AML-193 (cell line): Measurements from ENCODE around the gene PGAP1.
"Not testable (repeated sequence)": the region's sequence is repeated elsewhere in the genome, so short reads cannot be mapped to it uniquely, and the experiment has no call there.

Source experiments
- DNase-seq, 2 experiments: peaks; one replicate each; lab custom pipeline; 2025; lab: John Stamatoyannopoulos, UW

Gene PGAP1

DNA sequence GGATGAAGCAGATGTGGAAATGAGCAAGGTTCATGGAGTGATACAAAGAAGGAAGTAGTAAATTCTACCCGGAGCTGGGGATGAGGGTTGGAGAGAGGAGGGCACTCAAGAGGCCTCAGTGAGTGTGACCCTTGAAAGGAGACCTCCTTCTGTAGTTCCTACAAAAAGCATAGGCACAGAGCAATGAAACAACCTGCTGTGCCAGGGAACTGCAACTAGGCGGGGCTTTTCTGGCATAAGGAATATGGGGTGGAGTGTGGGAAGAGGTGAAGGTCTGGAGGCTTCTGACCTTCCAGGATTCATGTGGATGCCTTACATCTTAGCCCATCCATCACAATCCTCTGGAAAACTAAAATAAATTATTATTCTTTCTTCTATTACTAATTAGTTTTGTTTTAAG, 25.5 kb upstream of the PGAP1 start:
- no peak for DNase-seq

DNA sequence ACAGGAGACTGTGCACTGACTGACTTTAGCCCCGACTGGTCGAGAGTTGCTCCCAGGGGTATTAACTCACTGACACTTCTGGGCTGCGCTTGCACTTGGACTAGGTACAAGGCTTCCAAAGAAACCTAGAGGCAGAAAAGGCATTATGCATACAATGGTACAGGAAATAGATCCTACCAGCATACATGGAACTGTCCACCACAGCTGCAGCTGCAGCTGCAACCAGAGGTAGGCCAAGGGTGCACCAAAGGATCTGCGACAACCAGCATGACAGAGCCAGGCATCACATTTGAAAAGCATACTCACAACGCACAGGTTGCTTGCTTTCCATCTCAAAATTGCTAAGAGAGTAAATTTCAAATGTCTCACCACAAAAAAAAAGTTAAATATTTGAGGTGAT, 22.6 kb upstream of the PGAP1 start:
- no peak for DNase-seq

- no peak for DNase-seq
These were observed 18.1 kb upstream of the PGAP1 start for GRCh38 chr2:196944570-196944969.

- DNase-seq = no peak
These were observed 15.0 kb upstream of the PGAP1 start for GRCh38 chr2:196941398-196942078.

DNA sequence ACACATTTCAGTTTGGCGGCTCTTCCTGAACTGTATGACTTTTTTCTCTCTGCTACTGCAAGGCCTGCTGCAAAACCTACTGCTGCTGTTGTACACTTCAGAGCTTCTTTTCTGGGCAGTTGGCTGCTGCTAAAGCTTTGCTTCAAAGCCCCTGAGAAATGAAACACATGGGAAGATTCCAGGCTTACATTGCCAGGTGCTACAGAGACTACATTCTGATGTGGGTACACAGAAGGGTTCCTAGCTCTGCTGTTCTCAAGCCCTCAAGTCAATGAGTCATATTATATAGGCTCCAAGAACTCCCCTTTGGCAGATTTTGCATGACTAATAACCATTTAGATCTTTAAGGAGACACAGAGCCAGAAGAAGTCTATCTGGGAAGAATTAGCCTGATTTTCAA, 12.9 kb upstream of the PGAP1 start:
- DNase-seq = no peak

GRCh38 chr2:196935432-196935831, 8.9 kb upstream of the PGAP1 start:
- DNase-seq = no peak

DNA sequence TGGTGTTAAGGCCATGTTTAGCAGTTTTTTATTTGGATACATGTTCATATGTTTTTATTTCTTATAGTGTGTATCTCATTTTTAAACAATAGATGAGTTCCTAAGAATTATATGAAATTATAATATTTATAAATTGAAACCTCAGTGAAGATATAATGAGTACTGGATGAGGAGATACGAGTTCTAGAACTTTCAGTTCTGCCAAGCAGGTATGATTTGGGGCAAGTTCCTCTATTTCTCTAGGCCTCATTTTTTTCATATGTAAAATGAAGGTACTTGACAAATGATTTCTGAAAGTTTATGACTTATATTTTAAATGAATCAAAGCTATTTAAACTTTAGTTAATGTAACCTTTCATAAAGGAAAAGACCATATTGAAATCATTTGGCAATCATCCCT, 8.2 kb upstream of the PGAP1 start:
- DNase-seq = no peak

GRCh38 chr2:196931555-196931954, 5.0 kb upstream of the PGAP1 start:
- DNase-seq = no peak

- DNase-seq = peak; percentile 10 to 20
These were observed 1.1 kb upstream of the PGAP1 start for GRCh38 chr2:196927376-196928225.

- DNase-seq = no peak
These were observed 542 bp downstream of the PGAP1 start for GRCh38 chr2:196925768-196926561.

- DNase-seq = no peak
These were observed 1.3 kb downstream of the PGAP1 start for GRCh38 chr2:196925051-196925767.

GRCh38 chr2:196924051-196924450, 2.5 kb downstream of the PGAP1 start:
- DNase-seq = no peak

- no peak for DNase-seq
These were observed 7.6 kb downstream of the PGAP1 start for GRCh38 chr2:196918927-196919326.

DNA sequence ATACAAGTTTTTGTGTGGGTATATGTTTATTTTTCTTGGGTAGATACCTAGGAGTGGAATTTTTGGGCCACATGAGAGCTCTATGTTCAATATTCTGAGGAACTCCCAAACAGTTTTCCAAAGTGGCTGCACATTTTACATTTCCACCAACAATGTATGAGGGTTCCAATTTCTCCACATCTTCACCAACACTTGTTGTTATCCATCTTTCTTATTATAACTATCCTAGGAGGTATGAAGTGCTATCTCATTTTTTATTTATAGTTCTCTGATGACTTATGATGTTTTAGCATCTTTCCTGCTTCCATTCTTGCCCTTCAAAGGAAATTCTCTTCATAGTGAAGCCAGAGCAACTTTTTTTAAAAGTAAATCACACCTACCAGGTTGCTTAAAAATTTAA, 8.7 kb downstream of the PGAP1 start:
- no peak for DNase-seq

DNA sequence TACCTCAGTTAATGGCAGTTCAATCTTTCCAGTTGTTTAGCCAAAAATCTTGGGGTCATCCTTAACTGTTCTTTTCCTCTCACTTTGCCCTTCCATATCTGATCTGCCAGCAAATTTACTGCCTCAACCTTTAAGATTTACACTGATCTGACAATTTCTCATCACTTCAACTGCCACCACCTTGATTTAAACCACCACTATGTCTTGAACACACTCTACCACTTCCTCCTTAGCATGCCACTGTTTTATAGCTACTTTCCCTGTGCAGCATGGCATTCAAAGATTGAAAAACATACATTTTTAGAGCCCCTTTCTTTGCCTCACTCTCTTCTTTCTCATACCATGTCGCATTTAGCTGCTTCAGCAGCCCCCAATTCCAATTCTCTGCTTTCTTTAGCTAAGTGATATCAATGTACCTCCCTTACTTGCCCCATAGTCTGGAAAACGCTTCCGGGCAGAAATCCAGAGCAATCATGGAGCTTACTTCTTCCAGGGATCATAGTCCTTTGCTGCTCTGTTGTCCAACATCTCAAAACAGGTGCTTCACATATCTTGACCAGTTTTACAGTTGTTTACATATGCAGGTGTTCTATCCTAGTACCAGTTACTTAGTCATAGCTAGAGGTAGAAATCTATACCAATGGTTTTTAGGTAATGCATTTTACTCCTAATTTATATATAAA, 10.9 kb downstream of the PGAP1 start:
- no peak for DNase-seq

DNA sequence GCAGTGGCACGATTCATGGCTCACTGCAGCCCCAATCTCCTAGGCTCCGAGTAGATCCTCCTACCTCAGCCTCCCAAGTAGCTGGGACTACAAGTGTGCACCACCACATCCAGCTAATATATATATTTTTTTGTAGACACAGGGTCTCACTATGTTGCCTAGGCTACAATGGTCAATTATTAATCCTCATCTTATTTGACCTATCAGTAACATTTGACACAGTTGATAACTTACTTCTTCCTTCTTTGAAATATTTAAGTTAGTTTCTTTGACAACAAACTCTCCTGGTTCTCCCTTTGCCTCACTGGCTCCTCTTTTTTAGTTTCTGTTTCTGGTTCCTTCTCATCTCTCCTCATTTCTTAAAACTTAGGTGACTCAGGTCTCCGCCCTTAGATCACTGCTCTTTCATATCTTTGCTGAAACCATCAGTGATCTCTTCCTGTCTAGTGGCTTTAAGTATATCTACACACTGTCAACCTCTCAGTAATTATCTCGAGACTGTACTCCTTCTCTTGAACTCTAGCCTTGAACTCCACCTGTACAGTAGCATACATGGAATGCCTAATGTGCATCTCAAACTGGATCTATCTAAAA, 11.5 kb downstream of the PGAP1 start:
- DNase-seq = no peak

DNA sequence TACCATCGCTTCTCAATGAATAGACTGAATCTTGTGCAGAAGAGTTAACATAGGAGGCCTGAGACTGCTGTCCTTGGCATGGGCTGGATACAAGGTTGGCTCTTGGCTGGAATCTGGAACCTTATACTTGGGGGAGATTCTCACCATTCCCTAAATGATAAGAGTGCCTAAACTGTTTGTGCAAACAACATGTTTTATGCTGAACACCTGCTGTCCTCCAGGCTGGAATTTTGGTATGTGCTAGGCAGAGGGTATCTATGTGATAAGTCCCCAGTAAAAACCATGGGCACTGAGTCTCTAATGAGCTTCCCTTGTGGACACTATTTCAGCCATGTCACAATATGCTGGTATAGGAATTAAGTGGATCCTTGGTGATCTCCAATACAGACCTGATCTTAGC, 12.8 kb downstream of the PGAP1 start:
- DNase-seq = no peak

GRCh38 chr2:196905365-196905764, 21.1 kb downstream of the PGAP1 start:
- not testable (repeated sequence) for DNase-seq

DNA sequence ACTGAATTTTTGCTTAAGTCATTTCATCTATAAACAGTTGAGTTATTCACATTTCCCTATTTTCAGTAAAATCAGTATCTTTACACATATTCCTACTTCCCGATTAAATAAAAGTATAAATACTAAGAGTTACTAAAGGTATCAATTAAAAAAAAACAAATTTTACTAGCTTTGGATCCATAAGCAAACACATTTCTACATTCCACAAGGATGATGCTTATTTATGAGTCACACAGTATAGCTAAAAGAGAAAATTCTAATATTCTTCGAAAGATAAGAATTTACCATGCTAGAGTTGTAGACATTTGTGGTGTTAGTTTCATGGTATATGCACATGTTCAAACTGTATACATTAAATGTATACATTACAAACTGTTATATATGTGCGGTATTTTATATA, 23.7 kb downstream of the PGAP1 start:
- no peak for DNase-seq

GRCh38 chr2:196900843-196901242, 25.7 kb downstream of the PGAP1 start:
- DNase-seq = no peak

GRCh38 chr2:196899976-196900375, 26.5 kb downstream of the PGAP1 start:
- DNase-seq = no peak
